Panc1 (cell line): Measurements from ENCODE around the gene CGB2.

Source experiments
- POLR2AphosphoS5 ChIP-seq: IDR thresholded peaks from 2 replicates; pipeline ENCODE4 v1.6.1; 2012; ENCODE audit warnings: mild to moderate bottlenecking, low read depth, low read length, moderate library complexity
- SIN3A ChIP-seq: IDR thresholded peaks from 2 replicates; pipeline ENCODE4 v1.6.1; 2012; ENCODE audit warnings: low read depth, mild to moderate bottlenecking, low read length, moderate library complexity, borderline replicate concordance; ENCODE audit not compliant: insufficient read depth
- TCF7L2 ChIP-seq: IDR thresholded peaks from 2 replicates; pipeline ENCODE4 v1.6.1; 2011; ENCODE audit warnings: mild to moderate bottlenecking, low read depth, low read length, inconsistent platforms
- TF ChIP-seq, protein P1 (sequence below): fragments of 450-650 bp; IDR thresholded peaks from 2 replicates; pipeline ENCODE4 v1.5.1; 2017; ENCODE audit warnings: mild to moderate bottlenecking
- TF ChIP-seq, protein P2 (sequence below), 2 experiments: IDR thresholded peaks; 2 replicates each; pipeline ENCODE4 v1.6.1; 2011 to 2012; ENCODE audit warnings: low read depth in 2 of 2, control low read depth in 1 of 2, low read length in 1 of 2, mild to moderate bottlenecking in 1 of 2, moderate library complexity in 1 of 2; ENCODE audit not compliant: insufficient read depth in 1 of 2

DNA sequence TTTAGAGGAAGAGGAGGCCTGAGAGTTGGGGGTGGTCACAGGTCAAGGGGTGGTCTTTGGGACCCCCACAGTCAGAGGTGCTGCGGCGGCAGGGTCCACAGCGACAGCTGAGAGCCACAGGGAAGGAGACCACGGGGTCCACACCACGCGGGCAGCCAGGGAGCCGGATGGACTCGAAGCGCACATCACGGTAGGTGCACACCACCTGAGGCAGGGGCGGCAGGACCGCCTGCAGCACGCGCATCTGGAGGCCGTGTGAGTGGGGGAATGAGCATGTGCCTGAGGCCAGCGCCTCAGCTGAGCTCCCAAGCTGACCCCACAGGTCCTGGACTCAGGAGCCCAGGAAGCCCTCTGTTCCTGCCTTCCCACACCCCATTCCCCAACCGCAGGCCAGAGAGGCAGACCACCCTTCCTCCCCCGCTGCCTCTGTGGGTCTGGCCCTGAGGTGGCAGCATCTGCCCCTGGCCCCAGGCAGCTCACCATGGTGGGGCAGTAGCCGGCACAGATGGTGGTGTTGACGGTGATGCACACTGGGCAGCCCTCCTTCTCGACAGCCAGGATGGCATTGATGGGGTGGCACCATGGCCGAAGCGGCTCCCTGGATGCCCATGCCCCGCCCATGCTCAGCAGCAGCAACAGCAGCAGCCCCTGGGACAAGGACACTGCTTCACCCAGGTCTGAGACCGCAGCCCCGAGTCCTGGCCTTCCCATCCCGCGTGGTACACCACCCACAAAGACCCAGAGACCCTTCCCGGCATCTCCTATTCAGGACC is 15.4 kb upstream of the CGB2 start:
- TF ChIP-seq, protein P1, sequence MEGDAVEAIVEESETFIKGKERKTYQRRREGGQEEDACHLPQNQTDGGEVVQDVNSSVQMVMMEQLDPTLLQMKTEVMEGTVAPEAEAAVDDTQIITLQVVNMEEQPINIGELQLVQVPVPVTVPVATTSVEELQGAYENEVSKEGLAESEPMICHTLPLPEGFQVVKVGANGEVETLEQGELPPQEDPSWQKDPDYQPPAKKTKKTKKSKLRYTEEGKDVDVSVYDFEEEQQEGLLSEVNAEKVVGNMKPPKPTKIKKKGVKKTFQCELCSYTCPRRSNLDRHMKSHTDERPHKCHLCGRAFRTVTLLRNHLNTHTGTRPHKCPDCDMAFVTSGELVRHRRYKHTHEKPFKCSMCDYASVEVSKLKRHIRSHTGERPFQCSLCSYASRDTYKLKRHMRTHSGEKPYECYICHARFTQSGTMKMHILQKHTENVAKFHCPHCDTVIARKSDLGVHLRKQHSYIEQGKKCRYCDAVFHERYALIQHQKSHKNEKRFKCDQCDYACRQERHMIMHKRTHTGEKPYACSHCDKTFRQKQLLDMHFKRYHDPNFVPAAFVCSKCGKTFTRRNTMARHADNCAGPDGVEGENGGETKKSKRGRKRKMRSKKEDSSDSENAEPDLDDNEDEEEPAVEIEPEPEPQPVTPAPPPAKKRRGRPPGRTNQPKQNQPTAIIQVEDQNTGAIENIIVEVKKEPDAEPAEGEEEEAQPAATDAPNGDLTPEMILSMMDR: no peak
- TF ChIP-seq POLR2AphosphoS5 (no peak), TCF7L2 (no peak), SIN3A (no peak)
- TF ChIP-seq, protein P2, sequence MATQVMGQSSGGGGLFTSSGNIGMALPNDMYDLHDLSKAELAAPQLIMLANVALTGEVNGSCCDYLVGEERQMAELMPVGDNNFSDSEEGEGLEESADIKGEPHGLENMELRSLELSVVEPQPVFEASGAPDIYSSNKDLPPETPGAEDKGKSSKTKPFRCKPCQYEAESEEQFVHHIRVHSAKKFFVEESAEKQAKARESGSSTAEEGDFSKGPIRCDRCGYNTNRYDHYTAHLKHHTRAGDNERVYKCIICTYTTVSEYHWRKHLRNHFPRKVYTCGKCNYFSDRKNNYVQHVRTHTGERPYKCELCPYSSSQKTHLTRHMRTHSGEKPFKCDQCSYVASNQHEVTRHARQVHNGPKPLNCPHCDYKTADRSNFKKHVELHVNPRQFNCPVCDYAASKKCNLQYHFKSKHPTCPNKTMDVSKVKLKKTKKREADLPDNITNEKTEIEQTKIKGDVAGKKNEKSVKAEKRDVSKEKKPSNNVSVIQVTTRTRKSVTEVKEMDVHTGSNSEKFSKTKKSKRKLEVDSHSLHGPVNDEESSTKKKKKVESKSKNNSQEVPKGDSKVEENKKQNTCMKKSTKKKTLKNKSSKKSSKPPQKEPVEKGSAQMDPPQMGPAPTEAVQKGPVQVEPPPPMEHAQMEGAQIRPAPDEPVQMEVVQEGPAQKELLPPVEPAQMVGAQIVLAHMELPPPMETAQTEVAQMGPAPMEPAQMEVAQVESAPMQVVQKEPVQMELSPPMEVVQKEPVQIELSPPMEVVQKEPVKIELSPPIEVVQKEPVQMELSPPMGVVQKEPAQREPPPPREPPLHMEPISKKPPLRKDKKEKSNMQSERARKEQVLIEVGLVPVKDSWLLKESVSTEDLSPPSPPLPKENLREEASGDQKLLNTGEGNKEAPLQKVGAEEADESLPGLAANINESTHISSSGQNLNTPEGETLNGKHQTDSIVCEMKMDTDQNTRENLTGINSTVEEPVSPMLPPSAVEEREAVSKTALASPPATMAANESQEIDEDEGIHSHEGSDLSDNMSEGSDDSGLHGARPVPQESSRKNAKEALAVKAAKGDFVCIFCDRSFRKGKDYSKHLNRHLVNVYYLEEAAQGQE (IDR thresholded peaks at IDR 0.05; ENCODE audit: insufficient read depth in 1 of 2, low read depth in 2 of 2, low read length in 1 of 2): no peak
